Glutamatergic neuron (in vitro differentiated cells): ENCODE data around the gene TNIP1. TPM values are rescaled to one million over a fixed set of nuclear protein-coding genes. Genes with fewer than 3 reads are reported as not detected.

Experiments
- DNase-seq: peaks from one replicate; pipeline ENCODE4 v3.0.0; 2022
- H3K27ac Mint-ChIP-seq: one replicate; pipeline ENCODE4 v1.8.0; 2020; ENCODE audit warnings: mild to moderate bottlenecking, mixed read lengths, inconsistent platforms; ENCODE audit not compliant: unreplicated experiment
- H3K27me3 Mint-ChIP-seq: one replicate; pipeline ENCODE4 v1.8.0; 2020; ENCODE audit warnings: mild to moderate bottlenecking, moderate library complexity, mixed read lengths, inconsistent platforms; ENCODE audit not compliant: unreplicated experiment
- H3K36me3 Mint-ChIP-seq: one replicate; pipeline ENCODE4 v1.8.0; 2020; ENCODE audit warnings: mild to moderate bottlenecking, mixed read lengths, inconsistent platforms; ENCODE audit not compliant: unreplicated experiment
- H3K4me1 Mint-ChIP-seq: one replicate; pipeline ENCODE4 v1.8.0; 2020; ENCODE audit warnings: mild to moderate bottlenecking, low read depth, mixed read lengths, inconsistent platforms; ENCODE audit not compliant: unreplicated experiment
- H3K4me3 Mint-ChIP-seq: one replicate; pipeline ENCODE4 v1.8.0; 2020; ENCODE audit warnings: mild to moderate bottlenecking, mixed read lengths, inconsistent platforms; ENCODE audit not compliant: unreplicated experiment
- H3K9me3 Mint-ChIP-seq: one replicate; pipeline ENCODE4 v1.8.0; 2020; ENCODE audit warnings: mild to moderate bottlenecking, moderate library complexity, mixed read lengths, inconsistent platforms; ENCODE audit not compliant: unreplicated experiment
- total RNA-seq: library from RNA; stranded (reverse); fragmentation: NEBNext Ultra II Directional; extraction: Animal tissue kit (Norgen Biotek cat#: 25700); gene quantifications from one replicate; pipeline ENCODE4 v1.2.1, GENCODE V29; 2021; ENCODE audit not compliant: unreplicated experiment
- TF ChIP-seq, protein P1 (sequence below): fragments of 200-600 bp; sonication (generic); IDR thresholded peaks from one replicate; pipeline ENCODE4 v1.5.0; 2021; ENCODE audit not compliant: partially characterized antibody, unreplicated experiment

TNIP1 gene
- total RNA-seq, 1 donor from 2014 or later, result 34.1 TPM

DNA sequence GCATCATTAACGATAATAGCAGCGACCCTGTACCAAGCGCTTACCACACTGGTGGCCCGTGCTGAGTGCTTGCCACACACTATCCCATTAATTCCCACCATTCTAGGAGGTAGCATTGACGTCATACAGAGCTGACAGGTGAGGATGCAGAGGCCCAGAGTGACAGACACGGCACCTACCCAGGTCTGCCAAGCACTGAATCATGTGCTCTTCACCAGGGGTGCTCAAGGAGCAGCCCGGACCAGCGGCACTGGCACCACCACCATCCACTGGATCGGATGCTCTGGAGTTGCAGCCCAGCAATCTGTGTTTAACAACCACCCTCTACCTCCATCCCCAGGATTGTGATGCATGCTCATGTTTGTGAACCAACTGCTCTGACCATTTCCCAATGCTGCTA lies 3.4 kb downstream of the TNIP1 start:
- Mint-ChIP-seq H3K4me3 (no peak overlapping the region), H3K4me1 (peaks cover 14% of the 10 kb centered on the region), H3K27me3 (peaks cover 5% of the 10 kb centered on the region), H3K36me3 (no peaks in the 10 kb centered on the region), H3K27ac (no peak overlapping the region), H3K9me3 (peaks cover 4% of the 10 kb centered on the region)
- no peak for DNase-seq
- TF ChIP-seq, protein P1, sequence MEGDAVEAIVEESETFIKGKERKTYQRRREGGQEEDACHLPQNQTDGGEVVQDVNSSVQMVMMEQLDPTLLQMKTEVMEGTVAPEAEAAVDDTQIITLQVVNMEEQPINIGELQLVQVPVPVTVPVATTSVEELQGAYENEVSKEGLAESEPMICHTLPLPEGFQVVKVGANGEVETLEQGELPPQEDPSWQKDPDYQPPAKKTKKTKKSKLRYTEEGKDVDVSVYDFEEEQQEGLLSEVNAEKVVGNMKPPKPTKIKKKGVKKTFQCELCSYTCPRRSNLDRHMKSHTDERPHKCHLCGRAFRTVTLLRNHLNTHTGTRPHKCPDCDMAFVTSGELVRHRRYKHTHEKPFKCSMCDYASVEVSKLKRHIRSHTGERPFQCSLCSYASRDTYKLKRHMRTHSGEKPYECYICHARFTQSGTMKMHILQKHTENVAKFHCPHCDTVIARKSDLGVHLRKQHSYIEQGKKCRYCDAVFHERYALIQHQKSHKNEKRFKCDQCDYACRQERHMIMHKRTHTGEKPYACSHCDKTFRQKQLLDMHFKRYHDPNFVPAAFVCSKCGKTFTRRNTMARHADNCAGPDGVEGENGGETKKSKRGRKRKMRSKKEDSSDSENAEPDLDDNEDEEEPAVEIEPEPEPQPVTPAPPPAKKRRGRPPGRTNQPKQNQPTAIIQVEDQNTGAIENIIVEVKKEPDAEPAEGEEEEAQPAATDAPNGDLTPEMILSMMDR, result no peak

DNA sequence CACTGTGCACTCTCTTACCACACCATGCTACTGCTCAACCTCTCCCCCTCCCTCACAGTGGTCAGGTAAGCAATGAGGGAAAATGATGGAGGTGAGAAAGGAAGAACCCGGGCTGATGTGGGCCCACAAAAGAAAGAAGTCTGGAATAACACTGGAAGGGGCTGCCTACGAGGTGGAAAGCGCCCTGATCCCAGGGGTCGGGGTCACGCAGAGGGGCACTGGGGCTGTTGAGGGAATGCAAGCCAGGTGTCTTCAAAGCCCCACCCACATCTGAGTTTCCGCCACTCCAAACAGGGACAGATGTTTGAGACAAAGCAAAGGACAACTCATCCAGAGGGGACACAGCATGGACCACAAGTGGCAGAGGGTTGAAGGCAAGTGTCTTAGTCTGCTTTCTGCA lies 4.2 kb downstream of the TNIP1 start:
- Mint-ChIP-seq H3K27me3 (peaks cover 5% of the 10 kb centered on the region), H3K27ac (no peak overlapping the region), H3K9me3 (peaks cover 4% of the 10 kb centered on the region), H3K4me1 (peaks cover 11% of the 10 kb centered on the region), H3K4me3 (no peak overlapping the region), H3K36me3 (no peaks in the 10 kb centered on the region)
- DNase-seq, result no peak
- TF ChIP-seq, protein P1, result no peak

DNA sequence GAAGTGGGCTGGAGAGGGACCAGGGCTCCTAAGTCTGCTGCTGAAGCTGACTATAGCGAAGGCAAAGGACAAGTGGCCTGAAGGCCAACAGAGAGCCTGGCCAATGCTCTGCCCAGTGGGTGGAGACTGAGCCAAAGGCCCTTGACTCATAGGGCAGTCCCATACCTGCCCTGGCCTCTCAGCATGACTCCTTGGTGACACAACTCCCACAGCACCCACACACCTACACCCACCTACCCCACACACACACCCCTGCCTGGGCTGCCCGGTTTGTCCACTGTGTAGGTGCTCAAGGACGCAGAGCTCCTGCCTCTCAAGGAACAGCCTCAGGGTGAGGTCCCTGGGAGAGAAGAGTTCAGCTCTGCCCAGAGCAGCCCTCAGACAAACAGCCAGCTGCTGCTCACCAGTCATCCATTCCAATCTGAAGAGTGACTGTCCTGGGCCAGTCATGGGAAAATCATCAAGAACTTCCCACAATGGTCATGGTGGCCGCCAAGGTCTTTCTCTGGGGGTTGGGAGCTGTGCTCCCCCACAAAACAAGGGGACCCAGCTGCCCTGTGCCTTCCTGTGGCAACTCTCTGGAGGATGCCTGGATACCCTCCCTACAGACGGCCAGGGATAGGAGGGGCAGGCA lies 5.0 kb downstream of the TNIP1 start:
- Mint-ChIP-seq H3K9me3 (peaks cover 4% of the 10 kb centered on the region), H3K4me3 (no peak overlapping the region), H3K36me3 (no peaks in the 10 kb centered on the region), H3K27me3 (peaks cover 5% of the 10 kb centered on the region), H3K27ac (no peak overlapping the region), H3K4me1 (peaks cover 11% of the 10 kb centered on the region)
- TF ChIP-seq, protein P1, result no peak
- DNase-seq, result no peak

DNA sequence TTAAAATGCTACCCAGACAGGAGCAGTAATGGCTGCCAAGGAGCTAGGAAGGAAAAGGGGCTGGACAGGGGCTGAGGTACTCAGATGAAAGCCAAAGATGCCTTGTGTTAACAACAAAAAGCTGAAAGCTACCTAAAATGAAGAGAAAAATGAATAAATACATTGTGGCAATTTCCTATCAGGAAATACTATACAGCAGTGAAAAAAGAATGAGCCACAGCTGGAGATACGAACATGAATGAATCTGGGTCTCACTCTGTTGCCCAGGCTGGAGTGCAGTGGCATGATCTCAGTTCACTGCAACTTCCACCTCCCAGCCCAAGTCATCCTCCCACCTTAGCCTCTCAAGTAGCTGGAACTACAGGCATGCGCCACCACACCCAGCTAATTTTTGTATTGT lies 6.3 kb downstream of the TNIP1 start:
- H3K4me3 Mint-ChIP-seq, result no peak overlapping the region
- TF ChIP-seq, protein P1, result no peak
- no peaks in the 10 kb centered on the region for H3K27me3 Mint-ChIP-seq
- no peaks in the 10 kb centered on the region for H3K36me3 Mint-ChIP-seq
- no peak overlapping the region for H3K27ac Mint-ChIP-seq
- H3K4me1 Mint-ChIP-seq, result peaks cover 4% of the 10 kb centered on the region
- no peak for DNase-seq
- no peaks in the 10 kb centered on the region for H3K9me3 Mint-ChIP-seq

DNA sequence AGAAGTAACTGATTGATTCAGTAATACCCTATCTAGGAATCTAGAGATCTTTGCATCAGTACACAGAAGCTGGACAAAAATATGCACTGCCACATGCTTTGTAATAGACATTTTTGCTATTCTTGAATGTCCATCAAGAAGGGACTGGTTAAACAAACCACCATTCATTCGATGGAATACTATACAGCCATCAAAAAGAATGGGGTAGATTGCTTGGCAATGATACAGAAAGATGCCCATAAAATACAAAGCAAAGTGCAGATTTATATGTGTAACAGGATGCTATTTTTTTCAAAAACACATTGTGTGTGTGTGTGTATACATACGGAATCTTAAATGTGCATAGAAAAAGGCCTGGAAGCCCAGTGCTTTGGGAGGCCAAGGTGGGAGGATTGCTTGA lies 7.6 kb downstream of the TNIP1 start:
- H3K36me3 Mint-ChIP-seq, result no peaks in the 10 kb centered on the region

More for the DNA sequence above, 7.6 kb downstream of the TNIP1 start:
- H3K4me3 Mint-ChIP-seq, result no peak overlapping the region
- TF ChIP-seq, protein P1, result no peak
- H3K9me3 Mint-ChIP-seq, result no peaks in the 10 kb centered on the region
- H3K27me3 Mint-ChIP-seq, result no peaks in the 10 kb centered on the region
- DNase-seq, result no peak
- H3K4me1 Mint-ChIP-seq, result peaks cover 4% of the 10 kb centered on the region
- no peak overlapping the region for H3K27ac Mint-ChIP-seq
